BE2C (cell line): Measurements from ENCODE around the gene B3GAT2. TPM values are rescaled to one million over a fixed set of nuclear protein-coding genes. Genes with fewer than 3 reads are reported as not detected.
A peak's percentile ranks its signal among the peaks of the same experiment; 100 is the strongest.

Experiments used
- DNase-seq: peaks from one replicate; pipeline ENCODE4 v3.0.0-alpha.2; 2020
- H3K27me3 ChIP-seq: fragments of 250-450 bp; sonication (Bioruptor Pico); 2 replicates; pipeline ENCODE4 v1.5.1; 2020; ENCODE audit warnings: mild to moderate bottlenecking
- H3K36me3 ChIP-seq: fragments of 250-450 bp; sonication (Bioruptor Pico); 2 replicates; pipeline ENCODE4 v1.5.1; 2020; ENCODE audit warnings: mild to moderate bottlenecking
- H3K4me1 ChIP-seq: fragments of 250-450 bp; sonication (Bioruptor Pico); 2 replicates; pipeline ENCODE4 v1.5.1; 2020
- H3K4me3 ChIP-seq: 2 replicates; pipeline ENCODE4 v1.5.1; 2011; ENCODE audit warnings: low read depth, low read length
- H3K9me3 ChIP-seq: fragments of 250-450 bp; sonication (Bioruptor Pico); 2 replicates; pipeline ENCODE4 v1.5.1; 2020
- CTCF ChIP-seq: IDR thresholded peaks from 2 replicates; pipeline ENCODE4 v1.5.1; 2012; ENCODE audit warnings: mild to moderate bottlenecking, low read depth, low read length
- polyA plus RNA-seq: library from polyadenylated mRNA; unstranded; fragments of >200 nt; gene quantifications from one replicate; pipeline ENCODE4 v1.2.1, GENCODE V29; 2012; ENCODE audit warnings: low read depth, missing spikeins; ENCODE audit not compliant: insufficient read length, insufficient read depth

Gene B3GAT2, protein sequence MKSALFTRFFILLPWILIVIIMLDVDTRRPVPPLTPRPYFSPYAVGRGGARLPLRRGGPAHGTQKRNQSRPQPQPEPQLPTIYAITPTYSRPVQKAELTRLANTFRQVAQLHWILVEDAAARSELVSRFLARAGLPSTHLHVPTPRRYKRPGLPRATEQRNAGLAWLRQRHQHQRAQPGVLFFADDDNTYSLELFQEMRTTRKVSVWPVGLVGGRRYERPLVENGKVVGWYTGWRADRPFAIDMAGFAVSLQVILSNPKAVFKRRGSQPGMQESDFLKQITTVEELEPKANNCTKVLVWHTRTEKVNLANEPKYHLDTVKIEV
- polyA plus RNA-seq: 0.14 TPM

DNA sequence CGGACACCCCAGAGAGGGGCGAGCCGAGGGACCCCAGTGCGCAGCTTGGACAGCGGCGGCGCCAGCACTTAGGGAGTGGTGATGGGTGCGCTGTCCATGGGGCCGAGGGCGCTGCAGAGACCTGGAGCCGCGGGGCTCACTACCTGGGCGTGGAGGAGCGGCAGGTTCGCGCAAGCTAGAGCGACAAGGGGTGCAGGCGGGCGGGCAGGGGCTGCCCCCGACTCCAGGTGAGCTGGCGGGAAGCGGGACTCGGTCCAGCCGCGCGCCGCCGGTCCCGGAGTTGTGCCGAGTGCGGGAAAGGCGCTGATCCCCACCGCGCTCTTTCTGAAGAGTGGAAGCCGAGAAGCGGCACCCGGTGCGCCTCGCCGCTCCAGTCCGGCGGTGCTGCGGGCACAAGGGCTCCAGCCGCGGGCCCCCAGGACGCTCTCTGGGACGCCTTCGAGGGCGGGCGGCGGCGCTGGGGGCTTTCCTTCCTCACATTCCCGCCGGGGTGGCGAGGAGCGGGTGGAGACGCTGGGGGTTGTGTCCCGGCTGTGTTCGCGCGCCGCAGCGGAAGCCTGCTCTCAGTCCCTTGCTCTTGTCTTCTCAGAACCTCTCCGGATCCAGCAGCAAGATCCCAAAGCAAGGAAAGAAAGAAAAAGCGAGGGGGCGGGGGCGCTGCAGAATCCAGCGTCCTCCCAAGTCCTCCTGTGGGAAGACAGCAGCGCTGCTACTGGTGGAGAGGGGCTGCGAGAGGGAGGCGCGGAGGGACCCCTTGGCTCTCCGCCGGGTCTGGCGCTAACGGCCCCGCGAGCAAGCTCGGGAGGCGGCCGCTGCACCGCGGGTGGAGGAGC, at the start of gene B3GAT2:
Gene B3GAT2, minus strand, starts transcription at position 610 of the 833 bp plus-strand sequence. CDS start 631 bp downstream, outside the sequence.
- peaks cover 21% of the 10 kb centered on the region for H3K27me3 ChIP-seq
- DNase-seq: peak; percentile 39
- TF ChIP-seq CTCF: no peak

DNA sequence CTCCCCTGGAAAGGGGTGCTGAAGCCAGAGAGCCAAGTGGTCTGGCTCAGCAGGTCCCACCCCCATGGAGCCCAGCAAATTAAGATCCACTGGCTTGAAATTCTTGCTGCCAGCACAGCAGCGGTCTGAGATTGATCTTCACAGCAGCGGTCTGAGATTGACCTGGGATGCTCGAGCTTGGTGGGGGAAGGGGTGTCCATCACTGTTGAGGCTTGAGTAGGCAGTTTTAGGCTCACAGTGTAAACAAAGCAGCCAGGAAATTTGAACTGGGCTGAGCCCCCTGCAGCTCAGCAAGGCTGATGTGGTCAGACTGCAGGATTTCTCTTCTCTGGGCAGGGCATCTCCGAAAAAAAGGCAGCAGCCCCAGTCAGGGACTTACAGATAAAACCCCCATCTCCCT, 41.3 kb upstream of the B3GAT2 start:
- no peaks in the 10 kb centered on the region for H3K27me3 ChIP-seq
- DNase-seq: no peak
- H3K9me3 ChIP-seq: no peaks in the 10 kb centered on the region

More for the DNA sequence above, at the start of gene B3GAT2:
- H3K4me3 ChIP-seq: peak within 1 kb of the TSS; percentile 49
- no peaks in the 10 kb centered on the region for H3K9me3 ChIP-seq
- H3K36me3 ChIP-seq: no peaks in the 10 kb centered on the region
- no peaks in the 10 kb centered on the region for H3K4me1 ChIP-seq

DNA sequence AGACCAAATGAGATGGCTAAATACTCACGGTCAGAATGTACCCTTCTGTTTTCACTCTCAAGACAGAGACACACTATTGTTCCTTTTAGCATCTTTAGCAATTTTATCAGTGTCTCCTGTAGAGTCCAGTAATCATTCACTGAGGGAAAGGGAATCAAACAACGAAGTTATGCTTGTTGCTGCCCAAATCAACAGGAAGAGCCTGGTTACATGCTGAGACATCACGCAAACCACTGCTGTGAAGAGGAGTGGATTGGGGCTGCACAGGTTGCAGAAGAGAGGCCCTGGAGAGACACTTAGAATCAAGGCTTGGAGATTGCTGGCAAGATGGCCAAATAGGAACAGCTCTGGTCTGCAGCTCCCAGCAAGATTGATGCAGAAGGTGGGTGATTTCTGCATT, 40.5 kb upstream of the B3GAT2 start:
- no peaks in the 10 kb centered on the region for H3K9me3 ChIP-seq
- no peaks in the 10 kb centered on the region for H3K4me1 ChIP-seq
- no peak overlapping the region for H3K4me3 ChIP-seq
- no peaks in the 10 kb centered on the region for H3K27me3 ChIP-seq
- TF ChIP-seq CTCF: no peak
- no peak for DNase-seq
- no peaks in the 10 kb centered on the region for H3K36me3 ChIP-seq

More for the DNA sequence above, 41.3 kb upstream of the B3GAT2 start:
- no peak overlapping the region for H3K4me3 ChIP-seq
- H3K36me3 ChIP-seq: no peaks in the 10 kb centered on the region
- TF ChIP-seq CTCF: no peak
- H3K4me1 ChIP-seq: no peaks in the 10 kb centered on the region

GRCh38 chr6:70996106-70996505, 39.2 kb upstream of the B3GAT2 start:
- H3K36me3 ChIP-seq: no peaks in the 10 kb centered on the region
- no peaks in the 10 kb centered on the region for H3K9me3 ChIP-seq
- no peak for TF ChIP-seq CTCF
- no peak overlapping the region for H3K4me3 ChIP-seq
- DNase-seq: no peak
- no peaks in the 10 kb centered on the region for H3K4me1 ChIP-seq
- no peaks in the 10 kb centered on the region for H3K27me3 ChIP-seq

DNA sequence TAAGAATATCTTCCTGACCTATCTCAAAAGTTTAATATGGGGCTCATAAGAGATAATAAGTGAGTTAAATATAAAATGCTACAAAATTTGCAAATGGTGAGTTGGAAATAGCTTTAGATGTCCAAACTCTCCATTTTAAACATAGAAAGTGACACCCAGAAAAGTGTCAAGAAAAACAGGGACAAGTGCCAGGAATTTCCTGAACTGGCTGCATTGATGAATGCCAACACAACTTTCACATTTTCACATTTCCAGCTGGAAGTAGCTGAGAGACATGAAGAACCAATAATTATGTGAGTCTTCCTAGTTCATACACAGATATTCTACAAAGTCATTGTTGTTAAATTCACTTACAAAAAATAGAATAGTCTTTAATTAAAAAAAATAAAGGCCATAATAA, 38.6 kb upstream of the B3GAT2 start:
- Histone ChIP-seq H3K27me3 (no peaks in the 10 kb centered on the region), H3K9me3 (no peaks in the 10 kb centered on the region), H3K36me3 (no peaks in the 10 kb centered on the region), H3K4me1 (no peaks in the 10 kb centered on the region), H3K4me3 (no peak overlapping the region)
- DNase-seq: no peak
- no peak for TF ChIP-seq CTCF
